ENCODE results near the gene MAP3K10. TPM values are rescaled to one million over a fixed set of nuclear protein-coding genes. Genes with fewer than 3 reads are reported as not detected.

MAP3K10 gene
- total RNA-seq (2022; extraction: Qiagen RNA extraction; ENCODE audit: low read depth) = 13.0 to 17.0 TPM (median 16.0 TPM) in 5 replicates

DNA sequence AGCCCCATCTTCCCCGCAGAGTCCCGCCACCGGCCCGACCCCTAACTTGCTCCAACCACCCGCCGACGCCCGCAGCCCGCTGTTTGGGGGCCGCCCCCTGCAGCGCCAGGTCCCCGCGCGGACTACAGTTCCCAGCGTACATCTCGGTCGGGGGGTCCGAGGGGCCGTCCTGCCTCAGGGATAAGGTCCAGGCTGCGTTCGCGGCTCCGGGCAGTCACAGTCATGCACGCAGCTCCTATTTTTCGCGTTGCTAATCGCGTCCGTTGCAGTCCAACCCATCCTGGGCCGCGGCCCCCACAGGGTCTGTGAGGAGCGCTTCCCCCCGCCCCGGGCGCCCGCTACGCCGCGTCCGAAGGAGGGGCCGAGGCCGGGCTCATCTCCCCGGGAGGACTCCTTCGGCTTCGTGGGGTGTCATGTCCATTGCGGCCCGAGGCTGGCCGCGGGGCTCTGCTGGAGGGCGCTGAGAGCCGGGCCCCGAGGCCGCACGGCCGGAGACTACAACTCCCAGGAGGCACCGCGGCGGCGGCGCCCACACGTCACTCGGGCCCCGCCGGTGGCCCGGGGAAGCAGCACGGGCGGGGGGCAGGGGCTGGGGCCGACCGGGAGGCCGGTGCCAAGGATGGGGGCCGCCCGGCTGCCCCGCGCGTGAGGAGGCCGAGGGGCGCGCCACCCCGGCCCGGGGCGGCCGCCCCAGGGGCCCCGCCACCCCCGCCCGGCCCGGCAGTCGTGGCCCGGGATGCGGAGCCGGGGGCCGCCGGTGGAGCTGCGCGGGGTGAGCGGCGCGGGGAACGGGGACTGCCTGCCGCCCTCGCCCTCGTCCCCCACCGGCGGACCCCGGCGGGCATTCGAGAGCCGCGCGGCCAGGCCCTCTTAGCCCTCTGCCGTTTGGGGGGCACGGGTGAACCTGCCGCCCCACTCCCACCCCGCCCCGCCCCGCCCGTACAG is at the start of gene MAP3K10:
Gene MAP3K10 (plus strand): TSS at position 536 of the 945 bp plus-strand sequence. CDS start 606 bp downstream, outside the sequence.

DNA sequence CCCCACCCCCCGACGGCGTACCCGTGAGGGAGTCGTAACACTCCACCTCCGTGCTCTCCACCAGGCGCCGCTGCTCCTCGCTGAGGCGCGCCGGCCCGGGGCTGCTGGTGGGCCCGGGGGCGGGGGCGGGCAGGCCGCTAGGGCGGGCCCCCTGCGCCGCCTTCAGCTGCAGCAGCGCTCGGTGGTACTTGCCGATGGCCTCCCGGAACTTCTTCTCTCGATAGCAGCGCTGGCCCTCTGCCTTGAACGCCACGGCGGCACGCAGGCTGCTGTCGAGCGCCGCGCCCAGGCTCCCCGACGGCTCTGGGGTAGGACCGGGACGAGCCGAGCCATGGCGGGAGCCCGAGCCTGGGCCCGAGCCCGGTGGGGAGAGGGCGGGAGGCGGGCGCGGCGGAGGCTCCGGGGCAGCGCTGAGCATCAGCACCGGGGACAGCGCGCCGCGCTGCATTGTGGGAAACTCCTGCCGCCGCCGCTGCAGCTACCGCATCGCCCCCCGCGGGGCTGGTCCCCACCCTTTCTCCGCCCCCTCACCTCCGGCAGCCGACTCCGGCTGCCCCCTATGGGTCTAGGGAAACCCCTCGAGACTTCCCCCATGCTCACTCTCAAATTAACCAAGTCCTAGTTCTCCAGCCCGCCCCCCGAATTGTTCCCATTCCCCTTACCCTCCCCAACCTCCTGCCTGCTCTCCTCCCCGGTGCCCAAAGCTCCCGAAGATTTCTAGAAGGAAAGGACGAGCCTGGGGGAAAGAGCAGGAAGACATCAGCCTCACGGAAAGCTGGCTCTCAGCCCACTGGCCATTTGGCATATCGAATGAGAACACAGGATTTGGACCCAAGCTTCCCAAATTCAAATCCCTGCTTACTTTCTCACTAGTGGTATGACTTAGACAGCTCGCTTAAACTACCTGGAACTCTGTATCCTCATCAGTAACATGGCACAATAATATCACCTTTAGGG is 27.0 kb downstream of the MAP3K10 start, which contains the start of gene TTC9B:
Gene TTC9B (minus strand): TSS at position 451 of the 957 bp plus-strand sequence. CDS start 3 bp downstream, at position 448.

Other genes with a start within 250 kb of the MAP3K10 start
- 263 to 295 TPM (median 276 TPM) in 5 replicates for gene PSMC4, start 220.3 kb upstream of the MAP3K10 start, total RNA-seq (2022; extraction: Qiagen RNA extraction; ENCODE audit: low read depth)
- gene ZNF546, start 194.4 kb upstream of the MAP3K10 start, total RNA-seq (2022; extraction: Qiagen RNA extraction; ENCODE audit: low read depth) = 2.1 to 3.2 TPM (median 2.4 TPM) in 5 replicates
- gene ZNF780B, start 135.2 kb upstream of the MAP3K10 start, total RNA-seq (2022; extraction: Qiagen RNA extraction; ENCODE audit: low read depth) = 6.0 to 8.2 TPM (median 6.8 TPM) in 5 replicates
- 28.9 to 33.3 TPM (median 31.7 TPM) in 5 replicates for gene ZNF780A, start 100.5 kb upstream of the MAP3K10 start, total RNA-seq (2022; extraction: Qiagen RNA extraction; ENCODE audit: low read depth)
- 0.29 to 0.62 TPM (median 0.48 TPM) in 5 replicates for gene TTC9B, start 27.0 kb downstream of the MAP3K10 start, total RNA-seq (2022; extraction: Qiagen RNA extraction; ENCODE audit: low read depth)
- 0.13 to 0.23 TPM (median 0.20 TPM) in 4 of 5 replicates, not detected in the other for gene CCNP, start 35.3 kb downstream of the MAP3K10 start, total RNA-seq (2022; extraction: Qiagen RNA extraction; ENCODE audit: low read depth)
- gene AKT2, start 93.9 kb downstream of the MAP3K10 start, total RNA-seq (2022; extraction: Qiagen RNA extraction; ENCODE audit: low read depth) = 113 to 197 TPM (median 176 TPM) in 5 replicates
- gene C19orf47, start 157.0 kb downstream of the MAP3K10 start, total RNA-seq (2022; extraction: Qiagen RNA extraction; ENCODE audit: low read depth) = 22.8 to 30.8 TPM (median 28.8 TPM) in 5 replicates
- 248 to 259 TPM (median 253 TPM) in 5 replicates for gene PLD3, start 157.3 kb downstream of the MAP3K10 start, total RNA-seq (2022; extraction: Qiagen RNA extraction; ENCODE audit: low read depth)
- 0.07 to 0.30 TPM (median 0.24 TPM) in 5 replicates for gene HIPK4, start 198.8 kb downstream of the MAP3K10 start, total RNA-seq (2022; extraction: Qiagen RNA extraction; ENCODE audit: low read depth)
- 1.2 to 1.4 TPM (median 1.3 TPM) in 5 replicates for gene PRX, start 222.0 kb downstream of the MAP3K10 start, total RNA-seq (2022; extraction: Qiagen RNA extraction; ENCODE audit: low read depth)
- gene SERTAD1, start 234.6 kb downstream of the MAP3K10 start, total RNA-seq (2022; extraction: Qiagen RNA extraction; ENCODE audit: low read depth) = 23.8 to 40.8 TPM (median 30.8 TPM) in 5 replicates